Measurements from ENCODE around the gene NOA1. TPM values are rescaled to one million over a fixed set of nuclear protein-coding genes. Genes with fewer than 3 reads are reported as not detected.
"Not testable (repeated sequence)": the region's sequence is repeated elsewhere in the genome, so short reads cannot be mapped to it uniquely, and the experiment has no call there.

NOA1 gene
- total and polyA plus RNA-seq, 8 donors = 11.3 to 23.7 (median 23.2) TPM

- Histone ChIP-seq H3K27me3 (no peaks in the 10 kb centered on the region), H3K4me3 (no peak overlapping the region), H3K27ac (no peak overlapping the region), H3K4me1 (no peaks in the 10 kb centered on the region), H3K36me3 (peaks cover 0 to 76% of the 10 kb centered on the region in 2 donors), H3K9me3 (no peaks in the 10 kb centered on the region)
- intact Hi-C loops (cut with DNase I) = no loop called here
- ATAC-seq = no peak
- DNase-seq = no peak
- TF ChIP-seq, protein P1, sequence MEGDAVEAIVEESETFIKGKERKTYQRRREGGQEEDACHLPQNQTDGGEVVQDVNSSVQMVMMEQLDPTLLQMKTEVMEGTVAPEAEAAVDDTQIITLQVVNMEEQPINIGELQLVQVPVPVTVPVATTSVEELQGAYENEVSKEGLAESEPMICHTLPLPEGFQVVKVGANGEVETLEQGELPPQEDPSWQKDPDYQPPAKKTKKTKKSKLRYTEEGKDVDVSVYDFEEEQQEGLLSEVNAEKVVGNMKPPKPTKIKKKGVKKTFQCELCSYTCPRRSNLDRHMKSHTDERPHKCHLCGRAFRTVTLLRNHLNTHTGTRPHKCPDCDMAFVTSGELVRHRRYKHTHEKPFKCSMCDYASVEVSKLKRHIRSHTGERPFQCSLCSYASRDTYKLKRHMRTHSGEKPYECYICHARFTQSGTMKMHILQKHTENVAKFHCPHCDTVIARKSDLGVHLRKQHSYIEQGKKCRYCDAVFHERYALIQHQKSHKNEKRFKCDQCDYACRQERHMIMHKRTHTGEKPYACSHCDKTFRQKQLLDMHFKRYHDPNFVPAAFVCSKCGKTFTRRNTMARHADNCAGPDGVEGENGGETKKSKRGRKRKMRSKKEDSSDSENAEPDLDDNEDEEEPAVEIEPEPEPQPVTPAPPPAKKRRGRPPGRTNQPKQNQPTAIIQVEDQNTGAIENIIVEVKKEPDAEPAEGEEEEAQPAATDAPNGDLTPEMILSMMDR (IDR thresholded peaks at IDR 0.05) = no peak
Measured at GRCh38 chr4:56927196-56927595, 50.2 kb downstream of the NOA1 start.

- H3K9me3 ChIP-seq; intact Hi-C loops (cut with DNase I); H3K27ac ChIP-seq; H3K4me3 ChIP-seq; ATAC-seq; H3K27me3 ChIP-seq; DNase-seq: not testable (repeated sequence)
- peaks cover 0 to 29% of the 10 kb centered on the region in 2 donors for H3K36me3 ChIP-seq
- H3K4me1 ChIP-seq = peaks cover 25 to 49% of the 10 kb centered on the region in 2 donors
Measured at GRCh38 chr4:56914977-56915376, 62.4 kb downstream of the NOA1 start.

GRCh38 chr4:56914336-56914735, 63.1 kb downstream of the NOA1 start:
- Histone ChIP-seq H3K27me3 (no peaks in the 10 kb centered on the region), H3K4me1 (peaks cover 25 to 54% of the 10 kb centered on the region in 2 donors), H3K9me3 (no peaks in the 10 kb centered on the region), H3K36me3 (peaks cover 0 to 27% of the 10 kb centered on the region in 2 donors), H3K4me3 (no peak overlapping the region), H3K27ac (no peak overlapping the region)
- intact Hi-C loops (cut with DNase I) = no loop called here
- TF ChIP-seq, protein P1 (IDR thresholded peaks at IDR 0.05) = no peak
- no peak for DNase-seq
- ATAC-seq = no peak

Other genes starting within 250 kb of the NOA1 start
- under 1 TPM in 1 of 2 donors, not detected in 1; 0.44 TPM for gene SPINK2, start 155.9 kb downstream of the NOA1 start, total RNA-seq
- gene SPINK2, start 155.9 kb downstream of the NOA1 start, polyA plus RNA-seq (ENCODE audit: insufficient read length in 6 of 6) = under 1 TPM in 4 of 6 donors, not detected in 2; 0.37 to 0.81 (median 0.55) TPM
- 10 to 100 TPM; 32.9 to 38.7 TPM for gene REST, start 69.7 kb downstream of the NOA1 start, total RNA-seq
- gene REST, start 69.7 kb downstream of the NOA1 start, polyA plus RNA-seq (ENCODE audit: insufficient read length in 6 of 6) = 10 to 100 TPM; 38.1 to 49.5 (median 43.4) TPM
- gene POLR2B, start 1.3 kb upstream of the NOA1 start, total RNA-seq = 10 to 100 TPM; 62.1 to 77.8 TPM
- 100 to 1,000 TPM; 108 to 126 (median 116) TPM for gene POLR2B, start 1.3 kb upstream of the NOA1 start, polyA plus RNA-seq (ENCODE audit: insufficient read length in 6 of 6)
- gene IGFBP7, start 132.8 kb upstream of the NOA1 start, total RNA-seq = 100 to 1,000 TPM; 438 to 527 TPM
- 100 to 1,000 TPM; 235 to 363 (median 271) TPM for gene IGFBP7, start 132.8 kb upstream of the NOA1 start, polyA plus RNA-seq (ENCODE audit: insufficient read length in 6 of 6)

Measured in left lung (tissue), 10 donors.